ENCODE data around the gene PRSS22.

- TF ChIP-seq, protein P1, sequence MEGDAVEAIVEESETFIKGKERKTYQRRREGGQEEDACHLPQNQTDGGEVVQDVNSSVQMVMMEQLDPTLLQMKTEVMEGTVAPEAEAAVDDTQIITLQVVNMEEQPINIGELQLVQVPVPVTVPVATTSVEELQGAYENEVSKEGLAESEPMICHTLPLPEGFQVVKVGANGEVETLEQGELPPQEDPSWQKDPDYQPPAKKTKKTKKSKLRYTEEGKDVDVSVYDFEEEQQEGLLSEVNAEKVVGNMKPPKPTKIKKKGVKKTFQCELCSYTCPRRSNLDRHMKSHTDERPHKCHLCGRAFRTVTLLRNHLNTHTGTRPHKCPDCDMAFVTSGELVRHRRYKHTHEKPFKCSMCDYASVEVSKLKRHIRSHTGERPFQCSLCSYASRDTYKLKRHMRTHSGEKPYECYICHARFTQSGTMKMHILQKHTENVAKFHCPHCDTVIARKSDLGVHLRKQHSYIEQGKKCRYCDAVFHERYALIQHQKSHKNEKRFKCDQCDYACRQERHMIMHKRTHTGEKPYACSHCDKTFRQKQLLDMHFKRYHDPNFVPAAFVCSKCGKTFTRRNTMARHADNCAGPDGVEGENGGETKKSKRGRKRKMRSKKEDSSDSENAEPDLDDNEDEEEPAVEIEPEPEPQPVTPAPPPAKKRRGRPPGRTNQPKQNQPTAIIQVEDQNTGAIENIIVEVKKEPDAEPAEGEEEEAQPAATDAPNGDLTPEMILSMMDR (conservative IDR thresholded peaks at IDR 0.05; ENCODE audit: low read depth, low read length), result no peak
- TF ChIP-seq EZH2phosphoT487 (IDR thresholded peaks at IDR 0.05; ENCODE audit: borderline replicate concordance, low read length) (no peak), EZH2 (IDR thresholded peaks at IDR 0.05; ENCODE audit: low read length, unreplicated experiment) (no peak)
These were observed 43.2 kb downstream of the PRSS22 start for GRCh38 chr16:2814551-2815298.
